ENCODE data around the gene TERT.

- TF ChIP-seq ZC3H10 (CRISPR knock-in tag; IDR thresholded peaks at IDR 0.05) = no peak
- TF ChIP-seq ZFP3 (CRISPR knock-in tag; IDR thresholded peaks at IDR 0.05) = no peak
- no peak for TF ChIP-seq GLIS3 (CRISPR knock-in tag; IDR thresholded peaks at IDR 0.05)
- TF ChIP-seq RARB (CRISPR knock-in tag; IDR thresholded peaks at IDR 0.05) = no peak
- TF ChIP-seq BACH2 (CRISPR knock-in tag; IDR thresholded peaks at IDR 0.05; ENCODE audit: borderline replicate concordance) = no peak
- TF ChIP-seq ISL1 (CRISPR knock-in tag; IDR thresholded peaks at IDR 0.05) = no peak
- TF ChIP-seq ZNF70 (CRISPR knock-in tag; IDR thresholded peaks at IDR 0.05) = no peak
- TF ChIP-seq, protein P1, sequence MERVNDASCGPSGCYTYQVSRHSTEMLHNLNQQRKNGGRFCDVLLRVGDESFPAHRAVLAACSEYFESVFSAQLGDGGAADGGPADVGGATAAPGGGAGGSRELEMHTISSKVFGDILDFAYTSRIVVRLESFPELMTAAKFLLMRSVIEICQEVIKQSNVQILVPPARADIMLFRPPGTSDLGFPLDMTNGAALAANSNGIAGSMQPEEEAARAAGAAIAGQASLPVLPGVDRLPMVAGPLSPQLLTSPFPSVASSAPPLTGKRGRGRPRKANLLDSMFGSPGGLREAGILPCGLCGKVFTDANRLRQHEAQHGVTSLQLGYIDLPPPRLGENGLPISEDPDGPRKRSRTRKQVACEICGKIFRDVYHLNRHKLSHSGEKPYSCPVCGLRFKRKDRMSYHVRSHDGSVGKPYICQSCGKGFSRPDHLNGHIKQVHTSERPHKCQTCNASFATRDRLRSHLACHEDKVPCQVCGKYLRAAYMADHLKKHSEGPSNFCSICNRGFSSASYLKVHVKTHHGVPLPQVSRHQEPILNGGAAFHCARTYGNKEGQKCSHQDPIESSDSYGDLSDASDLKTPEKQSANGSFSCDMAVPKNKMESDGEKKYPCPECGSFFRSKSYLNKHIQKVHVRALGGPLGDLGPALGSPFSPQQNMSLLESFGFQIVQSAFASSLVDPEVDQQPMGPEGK (CRISPR knock-in tag; IDR thresholded peaks at IDR 0.05; ENCODE audit: borderline replicate concordance) = no peak
- no peak for TF ChIP-seq ARNTL (CRISPR knock-in tag; IDR thresholded peaks at IDR 0.05; ENCODE audit: borderline replicate concordance, low read depth)
Measured at GRCh38 chr5:1212271-1212670, 82.6 kb downstream of the TERT start.

All from SK-N-SH treated with all-trans-retinoic acid at 6 μM for 48 hours (cell line).